Measurements from ENCODE around the gene HSPG2. TPM values are rescaled to one million over a fixed set of nuclear protein-coding genes. Genes with fewer than 3 reads are reported as not detected.

HSPG2 gene
- total RNA-seq, 1 experiment from 2014 or later, result 171 TPM

DNA sequence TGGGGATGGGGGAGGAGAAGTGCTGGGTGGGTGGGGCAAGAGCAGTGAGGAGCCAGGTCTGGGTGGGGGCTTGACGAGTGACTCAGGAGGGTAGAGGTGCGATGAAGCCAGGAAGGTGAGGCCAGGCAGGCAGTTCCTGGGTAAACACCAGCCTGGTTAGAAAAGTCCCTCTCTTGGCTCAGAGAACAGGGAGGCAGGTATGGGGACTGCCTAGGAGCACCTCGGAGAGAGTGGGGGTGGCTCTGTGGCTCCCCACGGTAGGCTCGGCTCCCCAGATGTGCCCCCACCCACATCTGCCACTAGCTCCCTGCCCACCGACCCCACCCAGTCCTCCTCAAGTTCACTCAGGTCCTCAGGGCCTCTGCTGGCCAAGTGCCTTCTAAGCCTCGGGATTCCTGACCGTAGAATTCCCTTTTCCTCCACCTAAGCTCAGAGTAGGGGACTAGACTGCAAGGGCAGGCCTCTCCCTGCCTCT lies 1.2 kb downstream of the HSPG2 start:
- H3K27me3 ChIP-seq (ENCODE audit: control insufficient read depth, insufficient read depth, low read length), result no peaks in the 10 kb centered on the region
- no peaks in the 10 kb centered on the region for H3K9me3 ChIP-seq (ENCODE audit: control insufficient read depth, insufficient read depth, low read depth, low read length)
- peak overlapping the region; percentile 97 for H3K27ac ChIP-seq (ENCODE audit: low read length)
- no TSS peak for BruUV-seq (replicated peaks)
- no peaks in the 10 kb centered on the region; the same call in 1 of the 2 replicates for H3K36me3 ChIP-seq (ENCODE audit: control insufficient read depth, insufficient read depth, low read length)
- POLR2A ChIA-PET, result interaction anchor here (0.7 kb wide), 2 partner anchors 208 to 1150 kb away, joined by 10 to 17 read pairs; no protein-coding TSS in a partner anchor
- DNase-seq (ENCODE audit: low read depth, low spot score), result no peak
- TF ChIP-seq POLR2AphosphoS5 (IDR thresholded peaks at IDR 0.05; ENCODE audit: low read depth, low read length) (peak; percentile 62), TCF7L2 (IDR thresholded peaks at IDR 0.05; ENCODE audit: low read depth, low read length) (no peak), SIN3A (IDR thresholded peaks at IDR 0.05; ENCODE audit: borderline replicate concordance, insufficient read depth, low read depth, low read length) (0 out of 2 replicates have a peak, but pooled peaks have one; percentile 16)
- TF ChIP-seq, protein P1, sequence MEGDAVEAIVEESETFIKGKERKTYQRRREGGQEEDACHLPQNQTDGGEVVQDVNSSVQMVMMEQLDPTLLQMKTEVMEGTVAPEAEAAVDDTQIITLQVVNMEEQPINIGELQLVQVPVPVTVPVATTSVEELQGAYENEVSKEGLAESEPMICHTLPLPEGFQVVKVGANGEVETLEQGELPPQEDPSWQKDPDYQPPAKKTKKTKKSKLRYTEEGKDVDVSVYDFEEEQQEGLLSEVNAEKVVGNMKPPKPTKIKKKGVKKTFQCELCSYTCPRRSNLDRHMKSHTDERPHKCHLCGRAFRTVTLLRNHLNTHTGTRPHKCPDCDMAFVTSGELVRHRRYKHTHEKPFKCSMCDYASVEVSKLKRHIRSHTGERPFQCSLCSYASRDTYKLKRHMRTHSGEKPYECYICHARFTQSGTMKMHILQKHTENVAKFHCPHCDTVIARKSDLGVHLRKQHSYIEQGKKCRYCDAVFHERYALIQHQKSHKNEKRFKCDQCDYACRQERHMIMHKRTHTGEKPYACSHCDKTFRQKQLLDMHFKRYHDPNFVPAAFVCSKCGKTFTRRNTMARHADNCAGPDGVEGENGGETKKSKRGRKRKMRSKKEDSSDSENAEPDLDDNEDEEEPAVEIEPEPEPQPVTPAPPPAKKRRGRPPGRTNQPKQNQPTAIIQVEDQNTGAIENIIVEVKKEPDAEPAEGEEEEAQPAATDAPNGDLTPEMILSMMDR (IDR thresholded peaks at IDR 0.05), result no peak
- TF ChIP-seq, protein P2, sequence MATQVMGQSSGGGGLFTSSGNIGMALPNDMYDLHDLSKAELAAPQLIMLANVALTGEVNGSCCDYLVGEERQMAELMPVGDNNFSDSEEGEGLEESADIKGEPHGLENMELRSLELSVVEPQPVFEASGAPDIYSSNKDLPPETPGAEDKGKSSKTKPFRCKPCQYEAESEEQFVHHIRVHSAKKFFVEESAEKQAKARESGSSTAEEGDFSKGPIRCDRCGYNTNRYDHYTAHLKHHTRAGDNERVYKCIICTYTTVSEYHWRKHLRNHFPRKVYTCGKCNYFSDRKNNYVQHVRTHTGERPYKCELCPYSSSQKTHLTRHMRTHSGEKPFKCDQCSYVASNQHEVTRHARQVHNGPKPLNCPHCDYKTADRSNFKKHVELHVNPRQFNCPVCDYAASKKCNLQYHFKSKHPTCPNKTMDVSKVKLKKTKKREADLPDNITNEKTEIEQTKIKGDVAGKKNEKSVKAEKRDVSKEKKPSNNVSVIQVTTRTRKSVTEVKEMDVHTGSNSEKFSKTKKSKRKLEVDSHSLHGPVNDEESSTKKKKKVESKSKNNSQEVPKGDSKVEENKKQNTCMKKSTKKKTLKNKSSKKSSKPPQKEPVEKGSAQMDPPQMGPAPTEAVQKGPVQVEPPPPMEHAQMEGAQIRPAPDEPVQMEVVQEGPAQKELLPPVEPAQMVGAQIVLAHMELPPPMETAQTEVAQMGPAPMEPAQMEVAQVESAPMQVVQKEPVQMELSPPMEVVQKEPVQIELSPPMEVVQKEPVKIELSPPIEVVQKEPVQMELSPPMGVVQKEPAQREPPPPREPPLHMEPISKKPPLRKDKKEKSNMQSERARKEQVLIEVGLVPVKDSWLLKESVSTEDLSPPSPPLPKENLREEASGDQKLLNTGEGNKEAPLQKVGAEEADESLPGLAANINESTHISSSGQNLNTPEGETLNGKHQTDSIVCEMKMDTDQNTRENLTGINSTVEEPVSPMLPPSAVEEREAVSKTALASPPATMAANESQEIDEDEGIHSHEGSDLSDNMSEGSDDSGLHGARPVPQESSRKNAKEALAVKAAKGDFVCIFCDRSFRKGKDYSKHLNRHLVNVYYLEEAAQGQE (IDR thresholded peaks at IDR 0.05; ENCODE audit: insufficient read depth in 1 of 2, low read depth in 2 of 2, low read length in 1 of 2), result no peak
- intact Hi-C loops (cut with micrococcal nuclease; ENCODE audit: unreplicated experiment), result no loop called here
- H3K4me3 ChIP-seq (ENCODE audit: low read depth in 2 of 2, low read length in 2 of 2), result peak overlapping the region; percentile 65 to 82
- CTCF ChIA-PET, result interaction anchor here (0.6 kb wide), 2 partner anchors 72 to 348 kb away, joined by 3 to 13 read pairs; no protein-coding TSS in a partner anchor
- peaks cover 71% of the 10 kb centered on the region for H3K4me1 ChIP-seq (ENCODE audit: control insufficient read depth, insufficient read depth, low read length)
- in situ Hi-C loops (cut with HindIII; ENCODE audit: low pct_unique_long_range_greater_than_20kb, low sequenced_read_pairs), result no loop called here
- peak; percentile 2; the same call in 1 of the 2 replicates for ATAC-seq

DNA sequence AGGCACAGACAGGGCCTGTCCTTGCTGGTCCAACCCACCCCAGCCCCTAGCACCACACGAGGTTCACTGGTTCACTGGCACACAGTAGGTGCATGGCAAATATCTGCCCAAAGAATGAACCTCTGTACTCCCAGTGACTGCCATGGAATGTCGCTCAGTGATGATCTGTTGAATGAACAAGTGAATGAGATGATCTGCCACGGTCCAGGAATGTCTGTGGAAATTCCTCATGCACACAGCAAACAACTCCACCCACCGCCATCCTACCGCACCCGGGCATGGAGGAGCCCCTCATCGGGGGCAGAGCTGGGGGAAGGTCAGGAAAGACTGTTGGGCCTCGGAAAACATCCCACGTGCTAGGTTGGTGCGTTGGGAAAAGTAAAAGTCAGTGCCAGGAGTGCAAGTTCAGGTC lies 1.7 kb downstream of the HSPG2 start:
- Histone ChIP-seq H3K27ac (ENCODE audit: low read length) (peak overlapping the region; percentile 97), H3K27me3 (ENCODE audit: control insufficient read depth, insufficient read depth, low read length) (no peaks in the 10 kb centered on the region), H3K36me3 (ENCODE audit: control insufficient read depth, insufficient read depth, low read length) (no peaks in the 10 kb centered on the region; the same call in 1 of the 2 replicates), H3K4me3 (ENCODE audit: low read depth in 2 of 2, low read length in 2 of 2) (peak overlapping the region; percentile 65 to 82), H3K4me1 (ENCODE audit: control insufficient read depth, insufficient read depth, low read length) (peaks cover 72% of the 10 kb centered on the region), H3K9me3 (ENCODE audit: control insufficient read depth, insufficient read depth, low read depth, low read length) (no peaks in the 10 kb centered on the region)
- no peak for DNase-seq (ENCODE audit: low read depth, low spot score)
- intact Hi-C loops (cut with micrococcal nuclease; ENCODE audit: unreplicated experiment), result no loop called here
- CTCF ChIA-PET, result interaction anchor here (0.6 kb wide), 1 partner anchor 347 kb away, joined by 13 read pairs; no protein-coding TSS in a partner anchor
- POLR2A ChIA-PET, result interaction anchor here (0.7 kb wide), 2 partner anchors 207 to 1149 kb away, joined by 10 to 17 read pairs; no protein-coding TSS in a partner anchor
- BruUV-seq (replicated peaks), result no TSS peak
- in situ Hi-C loops (cut with HindIII; ENCODE audit: low pct_unique_long_range_greater_than_20kb, low sequenced_read_pairs), result no loop called here
- TF ChIP-seq, protein P2 (IDR thresholded peaks at IDR 0.05; ENCODE audit: insufficient read depth in 1 of 2, low read depth in 2 of 2, low read length in 1 of 2), result no peak
- TF ChIP-seq POLR2AphosphoS5 (IDR thresholded peaks at IDR 0.05; ENCODE audit: low read depth, low read length) (no peak), TCF7L2 (IDR thresholded peaks at IDR 0.05; ENCODE audit: low read depth, low read length) (no peak), SIN3A (IDR thresholded peaks at IDR 0.05; ENCODE audit: borderline replicate concordance, insufficient read depth, low read depth, low read length) (no peak)
- TF ChIP-seq, protein P1 (IDR thresholded peaks at IDR 0.05), result no peak
- no peak for ATAC-seq

All from Panc1 (cell line).